Measurements from ENCODE around the gene EPHA10. TPM values are rescaled to one million over a fixed set of nuclear protein-coding genes. Genes with fewer than 3 reads are reported as not detected.

The EPHA10 gene
- total RNA-seq, 2 experiments from 2014 or later: not detected

GRCh38 chr1:37765916-37766664 is 1.2 kb upstream of the EPHA10 start:
- POLR2A ChIA-PET: no interaction called here

DNA sequence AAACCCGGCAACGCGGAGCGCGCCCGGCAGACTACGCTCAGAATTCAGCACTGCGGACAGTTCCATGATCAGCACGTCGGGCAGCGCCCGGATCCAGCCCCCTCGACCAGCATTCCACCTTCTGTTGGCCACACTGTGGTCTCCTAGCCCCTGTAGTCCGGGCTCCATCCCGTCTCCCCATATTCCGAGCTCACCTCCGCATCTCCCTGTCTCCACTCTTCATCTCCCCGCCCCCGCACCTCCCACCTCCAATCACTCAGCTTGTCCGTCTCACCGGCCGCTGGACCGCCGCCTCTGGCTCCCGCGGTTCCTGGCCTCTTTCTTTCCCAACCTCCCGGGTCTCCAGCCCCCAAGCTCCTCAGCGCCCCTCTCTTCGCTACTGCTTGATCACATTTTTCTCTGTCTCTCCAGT is 500 bp downstream of the EPHA10 start:
- Histone ChIP-seq H3K36me3 (ENCODE audit: insufficient read depth, low read length) (no peaks in the 10 kb centered on the region), H3K27me3 (ENCODE audit: control insufficient read depth in 1 of 2, insufficient read depth in 2 of 2, low read length in 2 of 2) (peaks cover 64 to 79% of the 10 kb centered on the region in 2 experiments), H3K27ac (ENCODE audit: low read depth in 1 of 2, low read length in 2 of 2) (no peak overlapping the region), H3K4me1 (ENCODE audit: insufficient read depth, low read length) (peaks cover 13% of the 10 kb centered on the region), H3K9me3 (ENCODE audit: control insufficient read depth in 1 of 2, insufficient read depth in 1 of 2, low read length in 2 of 2) (peaks cover 0 to 35% of the 10 kb centered on the region in 2 experiments), H3K4me3 (ENCODE audit: low read length) (no peak overlapping the region)
- no peaks in the 10 kb centered on the region for H3K9me3 Mint-ChIP-seq
- H3K27me3 Mint-ChIP-seq: peaks cover 75% of the 10 kb centered on the region
- ChIA-PET CTCF (no interaction called here), POLR2A (no interaction called here)
- peaks cover 4% of the 10 kb centered on the region for H3K4me1 Mint-ChIP-seq (ENCODE audit: low read depth)
- peak in 7 of 14 experiments; percentile 4 to 46 (median 19) for DNase-seq
- intact Hi-C loops (cut with DNase I, micrococcal nuclease): no loop called here
- H3K36me3 Mint-ChIP-seq (ENCODE audit: low read depth): no peaks in the 10 kb centered on the region
- H3K27ac Mint-ChIP-seq: no peak overlapping the region
- TF ChIP-seq CTCF (IDR thresholded peaks at IDR 0.05): no peak
- no peak for ATAC-seq (ENCODE audit: poor library complexity)
- H3K4me3 Mint-ChIP-seq: no peak overlapping the region

More at GRCh38 chr1:37765916-37766664, 1.2 kb upstream of the EPHA10 start:
- CTCF ChIA-PET: no interaction called here
- intact Hi-C loops (cut with DNase I, micrococcal nuclease): no loop called here
- H3K4me1 ChIP-seq (ENCODE audit: insufficient read depth, low read length): peaks cover 13% of the 10 kb centered on the region
- DNase-seq (no peak), ATAC-seq (ENCODE audit: poor library complexity) (no peak)
- no peak overlapping the region for H3K27ac Mint-ChIP-seq
- no peak overlapping the region for H3K27ac ChIP-seq (ENCODE audit: low read depth in 1 of 2, low read length in 2 of 2)
- peaks cover 89% of the 10 kb centered on the region for H3K27me3 Mint-ChIP-seq
- H3K9me3 Mint-ChIP-seq: no peaks in the 10 kb centered on the region
- peaks cover 4% of the 10 kb centered on the region for H3K4me1 Mint-ChIP-seq (ENCODE audit: low read depth)
- H3K4me3 Mint-ChIP-seq: no peak overlapping the region
- no peak for TF ChIP-seq CTCF (IDR thresholded peaks at IDR 0.05)
- H3K36me3 ChIP-seq (ENCODE audit: insufficient read depth, low read length): no peaks in the 10 kb centered on the region
- peaks cover 66 to 76% of the 10 kb centered on the region in 2 experiments for H3K27me3 ChIP-seq (ENCODE audit: control insufficient read depth in 1 of 2, insufficient read depth in 2 of 2, low read length in 2 of 2)
- no peaks in the 10 kb centered on the region for H3K36me3 Mint-ChIP-seq (ENCODE audit: low read depth)
- no peak overlapping the region for H3K4me3 ChIP-seq (ENCODE audit: low read length)
- peaks cover 0 to 35% of the 10 kb centered on the region in 2 experiments for H3K9me3 ChIP-seq (ENCODE audit: control insufficient read depth in 1 of 2, insufficient read depth in 1 of 2, low read length in 2 of 2)

GRCh38 chr1:37763791-37764413 is 1.0 kb downstream of the EPHA10 start:
- no peaks in the 10 kb centered on the region for H3K36me3 ChIP-seq (ENCODE audit: insufficient read depth, low read length)
- Mint-ChIP-seq H3K4me3 (no peak overlapping the region), H3K36me3 (ENCODE audit: low read depth) (no peaks in the 10 kb centered on the region), H3K27ac (no peak overlapping the region), H3K27me3 (peaks cover 70% of the 10 kb centered on the region), H3K9me3 (no peaks in the 10 kb centered on the region), H3K4me1 (ENCODE audit: low read depth) (peaks cover 4% of the 10 kb centered on the region)
- peaks cover 61 to 81% of the 10 kb centered on the region in 2 experiments for H3K27me3 ChIP-seq (ENCODE audit: control insufficient read depth in 1 of 2, insufficient read depth in 2 of 2, low read length in 2 of 2)
- peaks cover 13% of the 10 kb centered on the region for H3K4me1 ChIP-seq (ENCODE audit: insufficient read depth, low read length)
- H3K9me3 ChIP-seq (ENCODE audit: control insufficient read depth in 1 of 2, insufficient read depth in 1 of 2, low read length in 2 of 2): peaks cover 0 to 35% of the 10 kb centered on the region in 2 experiments
- POLR2A ChIA-PET: no interaction called here
- H3K27ac ChIP-seq (ENCODE audit: low read depth in 1 of 2, low read length in 2 of 2): no peak overlapping the region
- H3K4me3 ChIP-seq (ENCODE audit: low read length): no peak overlapping the region
- ATAC-seq (ENCODE audit: poor library complexity) (no peak), DNase-seq (no peak)
- CTCF ChIA-PET: no interaction called here
- no peak for TF ChIP-seq CTCF (IDR thresholded peaks at IDR 0.05)
- intact Hi-C loops (cut with DNase I, micrococcal nuclease): no loop called here
